GM11168 (cell line): ENCODE measurements around the gene NAV1.

Experiments used
- in situ Hi-C: fragments of 300-500 bp; cut with MboI; formaldehyde crosslinking; loops from one replicate; pipeline ENCODE4 v1.12.0; 2022; ENCODE audit warnings: low sequenced_read_pairs; ENCODE audit not compliant: unreplicated experiment

Gene NAV1

DNA sequence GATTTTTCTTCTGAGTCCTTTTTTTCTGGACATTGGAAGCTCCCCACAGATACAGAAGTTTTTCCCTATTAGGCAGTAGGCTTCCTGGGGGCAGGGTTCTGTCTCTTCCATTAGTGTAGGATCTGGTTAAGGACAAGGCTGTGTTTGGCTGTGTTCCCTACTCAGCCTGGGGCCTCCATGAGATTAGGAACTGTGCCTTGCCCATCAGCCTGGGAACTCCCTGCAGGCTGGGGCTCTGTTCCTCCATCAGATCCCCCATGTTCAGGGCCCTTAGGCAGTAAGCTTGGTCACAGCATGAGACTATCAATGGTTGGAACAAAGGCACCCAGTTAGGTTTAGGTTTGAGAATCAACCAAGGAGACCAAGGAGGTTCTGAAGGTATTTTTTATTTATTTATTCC, 22.7 kb downstream of the NAV1 start:
- in situ Hi-C loops = loop anchor here (10.0 kb wide), 1 partner anchor 243 kb away; no protein-coding TSS in a partner anchor

DNA sequence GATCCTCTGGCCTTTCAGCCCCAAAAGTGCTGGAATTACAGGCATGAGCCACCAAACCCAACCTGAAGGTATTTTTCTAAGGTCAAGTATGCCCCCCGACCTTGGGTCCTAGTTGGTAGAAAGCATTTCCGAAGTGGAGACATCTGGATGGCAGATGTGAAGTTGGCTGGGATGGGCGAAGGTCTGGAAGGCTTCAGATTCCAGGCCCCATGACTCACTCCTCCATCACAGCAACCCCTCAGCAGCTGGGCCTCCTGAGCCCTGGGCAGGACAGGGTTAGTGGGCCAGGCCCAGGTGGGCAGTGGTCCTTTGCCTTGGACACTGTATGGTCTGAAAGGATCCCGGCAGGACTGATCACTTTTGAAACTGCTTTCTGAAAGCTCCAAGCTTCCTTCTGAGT, 23.3 kb downstream of the NAV1 start:
- in situ Hi-C loops = loop anchor here (10.0 kb wide), 1 partner anchor 243 kb away; no protein-coding TSS in a partner anchor

DNA sequence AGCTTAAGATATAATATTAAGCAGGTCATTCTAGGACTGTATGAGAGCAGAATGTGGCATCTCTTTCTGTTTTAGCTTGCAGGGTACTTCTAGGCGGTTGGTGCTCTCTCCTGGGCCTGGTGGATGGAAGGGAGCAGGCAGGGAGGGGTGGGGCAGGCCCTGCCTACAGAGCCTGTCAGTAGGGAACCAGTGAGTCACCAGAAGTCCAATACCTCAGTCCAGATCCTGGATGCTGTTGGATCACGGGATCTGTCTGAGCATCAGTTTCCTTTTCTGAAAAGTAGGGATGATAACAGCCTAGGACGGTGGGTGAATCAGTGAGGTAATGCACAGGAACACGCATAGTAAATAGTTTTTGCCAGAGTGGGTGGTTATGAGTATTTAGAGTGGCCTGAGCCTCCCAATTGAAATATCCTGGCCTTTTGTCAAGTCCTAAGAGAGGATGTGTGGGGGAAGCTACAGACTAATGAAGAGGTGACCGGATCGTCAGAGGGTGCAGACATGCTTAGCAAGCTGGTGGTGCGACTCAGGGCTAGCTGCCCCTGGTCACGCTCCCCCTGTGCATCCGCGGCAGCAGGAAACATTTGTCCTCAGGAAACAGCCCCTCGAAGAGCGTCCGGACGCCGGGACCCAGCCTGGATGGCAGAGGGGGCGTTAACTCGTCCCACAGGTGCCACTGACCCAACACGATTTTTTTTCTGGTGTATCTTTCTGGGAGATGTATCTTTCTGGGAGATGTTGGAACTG, 23.9 kb downstream of the NAV1 start:
- in situ Hi-C loops = loop anchor here (10.0 kb wide), 1 partner anchor 242 kb away; no protein-coding TSS in a partner anchor

DNA sequence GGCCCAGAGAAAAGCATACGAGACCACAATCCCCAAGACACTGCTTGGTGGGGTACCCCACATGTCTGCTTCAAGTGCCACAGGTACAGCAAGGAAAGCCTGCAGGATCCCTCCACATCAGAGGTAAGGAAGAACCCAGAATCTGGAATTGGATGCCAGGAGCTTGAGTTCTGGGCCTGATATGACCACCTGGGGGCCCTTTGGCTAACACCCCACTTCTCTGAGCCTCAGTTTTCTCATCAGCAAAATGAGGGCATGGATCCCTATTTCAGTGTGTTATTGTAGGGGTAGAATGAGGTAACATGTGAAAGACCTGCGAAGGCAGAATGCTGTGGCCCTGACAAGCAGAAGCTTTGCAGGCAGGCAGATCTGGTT, 24.5 kb downstream of the NAV1 start:
- in situ Hi-C loops = loop anchor here (10.0 kb wide), 1 partner anchor 241 kb away; no protein-coding TSS in a partner anchor

DNA sequence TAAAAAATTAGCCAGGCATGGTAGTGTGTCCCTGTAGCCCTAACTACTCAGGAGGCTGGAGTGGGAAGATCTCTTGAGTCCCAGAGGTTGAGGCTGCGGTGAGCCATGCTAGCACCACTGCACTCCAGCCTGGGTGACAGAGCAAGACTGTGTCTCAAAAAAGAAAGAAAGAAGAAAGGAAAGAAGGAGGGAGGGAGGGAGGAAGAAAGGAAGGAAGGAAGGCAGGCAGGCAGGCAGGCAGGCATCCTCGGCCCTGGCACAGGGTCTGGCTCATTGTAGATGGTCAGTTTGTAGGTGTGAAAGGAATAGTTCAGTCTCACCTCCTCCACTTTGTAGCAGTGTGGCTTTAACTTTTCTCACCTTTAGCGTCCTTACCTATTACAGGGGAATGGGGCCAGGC, 25.0 kb downstream of the NAV1 start:
- in situ Hi-C loops = loop anchor here (10.0 kb wide), 1 partner anchor 241 kb away; no protein-coding TSS in a partner anchor

DNA sequence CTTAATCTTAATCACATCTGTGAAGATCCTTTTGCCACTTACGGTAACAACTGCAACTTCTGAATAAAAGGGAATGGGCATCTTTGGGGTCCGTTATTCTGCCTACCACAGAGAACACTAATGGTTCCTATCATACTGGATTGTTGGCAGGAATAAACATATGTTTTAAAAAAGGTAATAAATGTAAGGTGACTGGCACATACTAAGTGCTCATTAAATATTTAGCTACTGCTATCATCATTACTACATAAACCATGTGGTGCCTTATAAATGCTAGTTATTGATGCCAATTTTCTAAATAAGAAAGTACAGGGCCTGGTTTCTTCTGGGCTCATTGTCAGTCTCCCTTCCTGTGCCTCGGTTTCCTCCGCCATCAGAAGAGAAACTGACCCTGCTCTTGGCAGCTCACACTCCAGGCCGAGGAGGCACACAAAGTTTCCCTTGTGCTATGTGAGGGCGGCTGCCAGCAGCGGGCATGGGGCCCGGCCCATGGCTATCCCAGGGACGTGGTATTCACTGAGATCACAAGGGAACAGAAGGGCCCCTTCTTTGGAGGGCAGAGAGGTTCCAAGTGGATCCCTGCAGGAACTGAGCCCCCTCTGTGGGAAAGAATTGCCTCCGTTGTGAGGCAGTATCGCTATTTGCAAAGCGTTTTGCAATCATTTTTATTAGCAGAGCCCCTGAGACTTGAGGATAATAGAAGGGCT, 26.2 kb downstream of the NAV1 start:
- in situ Hi-C loops = loop anchor here (10.0 kb wide), 1 partner anchor 240 kb away; no protein-coding TSS in a partner anchor

DNA sequence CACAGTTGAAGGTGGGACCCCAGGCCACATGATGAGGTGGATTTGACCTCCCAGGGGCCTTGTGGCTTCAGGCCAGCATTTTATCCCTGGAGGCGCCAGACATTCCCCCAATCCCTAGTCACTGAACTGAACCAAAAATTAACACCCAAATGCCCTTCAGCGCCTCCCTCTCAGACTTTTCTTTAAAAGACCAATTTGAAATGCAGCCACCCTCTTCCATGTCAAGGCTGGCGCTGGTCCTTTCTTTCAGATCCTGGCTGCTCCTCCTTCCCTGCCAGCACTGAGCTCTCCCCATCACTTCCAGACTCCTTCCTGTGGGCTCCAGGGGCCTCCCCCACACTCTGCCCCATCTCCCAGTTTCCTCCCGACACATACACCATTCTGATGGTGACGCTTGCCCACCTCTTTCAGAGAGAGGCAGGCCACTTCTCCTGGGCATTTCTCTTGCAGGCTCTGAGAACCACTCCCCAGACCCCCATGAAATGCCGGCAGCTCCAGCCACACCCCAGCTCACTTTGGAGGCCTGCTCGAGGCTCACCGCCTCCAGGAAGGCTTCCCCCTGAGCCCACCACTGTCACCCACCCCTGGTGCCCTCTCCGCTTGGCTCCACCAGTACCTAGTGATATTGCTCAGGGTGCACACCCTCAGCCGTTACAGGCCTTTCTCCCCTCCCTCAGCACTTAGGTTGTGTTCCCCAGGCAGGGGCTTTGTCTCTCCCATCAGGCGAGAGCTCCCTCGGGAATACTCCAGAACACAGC, 27.0 kb downstream of the NAV1 start:
- in situ Hi-C loops = loop anchor here (10.0 kb wide), 1 partner anchor 239 kb away; no protein-coding TSS in a partner anchor

DNA sequence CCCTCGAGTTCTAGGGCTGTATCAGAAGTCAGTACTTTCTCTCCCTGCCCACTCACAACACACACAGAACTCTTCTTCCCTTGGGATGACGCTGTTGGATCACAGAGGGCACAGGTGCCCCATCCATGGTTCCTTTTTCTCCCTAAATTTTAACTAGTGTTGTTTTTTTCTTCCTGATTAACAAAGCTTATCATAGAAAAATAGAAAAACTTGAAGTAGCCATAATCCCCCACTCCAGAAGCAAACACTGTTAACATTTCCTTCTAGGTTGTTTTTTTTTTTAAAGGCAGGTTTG, 27.5 kb downstream of the NAV1 start:
- in situ Hi-C loops = loop anchor here (10.0 kb wide), 1 partner anchor 238 kb away; no protein-coding TSS in a partner anchor

DNA sequence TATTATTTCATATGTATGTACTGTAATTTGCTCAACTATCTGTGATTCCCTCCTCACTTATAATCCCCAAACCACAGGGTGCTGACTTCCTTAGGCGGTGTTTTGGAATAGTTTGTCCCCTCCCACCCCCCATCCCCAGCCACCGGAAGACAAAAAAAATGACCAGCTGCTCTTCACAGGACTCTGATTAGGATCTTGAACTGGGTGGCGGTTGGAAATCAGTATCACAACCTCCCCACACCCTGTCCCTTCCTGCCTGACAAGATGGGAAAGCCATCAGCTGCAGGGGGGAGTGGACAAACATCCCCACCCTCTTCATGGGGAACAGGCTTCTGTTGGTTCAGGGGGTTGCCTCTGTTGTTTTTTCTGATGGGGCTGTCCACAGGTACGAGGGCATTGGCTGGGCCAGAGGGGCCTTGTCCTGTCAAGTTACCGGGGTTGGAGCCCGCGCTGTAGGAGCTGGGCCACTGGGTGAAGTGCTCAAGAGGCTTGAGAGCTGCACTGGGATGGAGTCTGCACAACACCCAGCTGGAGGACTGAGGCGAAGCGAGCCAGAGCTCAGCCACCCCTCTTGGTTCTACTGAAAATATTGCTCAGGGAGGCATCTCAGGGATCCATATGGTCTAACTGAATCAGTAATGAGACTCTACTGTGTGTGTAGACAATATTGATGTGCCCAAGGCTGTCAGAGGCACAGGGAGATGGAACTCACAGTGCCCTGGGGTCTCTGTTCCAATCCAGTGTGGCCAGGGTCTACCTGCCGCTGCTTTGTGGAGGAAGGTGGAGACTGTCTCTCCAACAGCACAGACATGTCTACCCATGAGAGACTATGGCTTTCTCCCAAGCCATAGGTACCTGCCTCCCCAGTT, 28.2 kb downstream of the NAV1 start:
- in situ Hi-C loops = loop anchor here (10.0 kb wide), 1 partner anchor 238 kb away; no protein-coding TSS in a partner anchor

DNA sequence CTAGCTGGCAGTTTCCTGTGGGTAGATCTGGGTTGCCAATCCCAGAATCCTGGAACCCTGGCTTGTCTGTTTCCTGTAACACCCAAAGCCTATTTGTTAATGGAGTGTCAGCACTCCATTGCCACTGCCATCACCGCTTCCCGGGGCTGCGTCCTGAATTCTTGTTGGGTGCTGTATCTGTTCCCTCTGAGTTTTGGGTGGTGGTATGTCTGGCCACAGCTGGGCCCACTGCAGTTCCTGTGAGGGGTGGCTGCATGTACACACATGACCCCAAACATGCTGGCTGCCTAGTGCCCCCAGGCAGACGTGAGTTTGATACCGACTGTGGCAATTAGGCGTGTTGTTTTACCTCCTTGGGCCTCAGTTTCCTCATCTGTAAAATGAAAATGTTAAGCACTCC, 29.3 kb downstream of the NAV1 start:
- in situ Hi-C loops = loop anchor here (10.0 kb wide), 1 partner anchor 237 kb away; no protein-coding TSS in a partner anchor

DNA sequence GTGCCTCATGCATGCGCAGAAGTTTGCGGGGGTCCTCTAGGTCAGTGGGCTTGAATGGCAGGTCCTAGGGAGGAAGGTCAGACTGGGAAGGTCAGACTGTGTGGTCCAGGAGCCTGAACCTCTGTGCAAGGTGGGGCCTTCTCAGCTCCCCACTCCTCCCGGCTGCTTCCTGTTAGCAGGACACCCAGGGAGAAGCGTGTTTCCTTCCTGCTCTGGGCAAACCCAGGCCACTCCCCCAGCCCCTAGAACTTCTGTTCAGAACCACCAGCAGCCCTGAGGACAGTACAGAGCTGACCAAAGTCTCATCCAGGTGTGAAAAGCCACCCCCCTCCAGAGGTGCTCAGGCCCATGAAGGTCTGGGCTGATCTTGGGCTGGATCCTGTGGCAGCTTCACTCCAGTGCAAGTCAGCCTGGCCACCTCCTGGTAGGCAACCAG, 29.9 kb downstream of the NAV1 start:
- in situ Hi-C loops = loop anchor here (10.0 kb wide), 1 partner anchor 236 kb away; no protein-coding TSS in a partner anchor

DNA sequence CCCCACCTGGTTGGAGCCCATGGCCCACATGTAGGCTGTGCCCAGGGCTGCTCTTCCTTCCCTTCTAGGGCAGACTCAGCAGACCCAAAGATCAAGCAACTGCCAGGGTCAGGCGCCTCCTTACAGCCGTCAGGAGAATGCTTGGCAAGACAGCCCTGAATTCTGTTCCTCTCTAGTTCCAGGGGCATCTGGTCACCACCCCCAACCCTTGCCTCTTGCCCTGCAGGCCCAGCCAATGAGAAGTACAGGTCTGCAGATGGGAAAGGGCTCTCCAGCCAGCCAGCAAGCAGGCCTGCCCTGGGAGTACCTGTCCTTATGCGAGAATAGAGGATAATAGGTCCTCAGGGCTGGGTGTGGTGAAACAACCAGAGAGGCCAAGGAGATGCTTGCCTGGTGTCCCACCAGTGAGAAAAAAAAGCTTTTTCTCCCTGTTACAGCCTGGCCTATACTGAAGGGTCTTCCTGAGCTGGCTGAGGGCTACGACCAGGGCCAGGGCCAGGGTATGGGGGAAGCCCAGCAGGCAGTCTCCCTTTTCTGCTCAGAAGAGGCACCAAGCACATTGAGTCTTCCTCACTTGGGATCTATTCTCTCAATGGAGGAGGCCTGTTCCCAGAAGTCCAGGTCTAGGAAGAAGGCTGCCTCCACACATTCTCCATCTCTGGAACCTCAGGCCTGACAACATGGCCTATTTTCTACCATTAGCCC, 31.4 kb downstream of the NAV1 start:
- in situ Hi-C loops = no loop called here

DNA sequence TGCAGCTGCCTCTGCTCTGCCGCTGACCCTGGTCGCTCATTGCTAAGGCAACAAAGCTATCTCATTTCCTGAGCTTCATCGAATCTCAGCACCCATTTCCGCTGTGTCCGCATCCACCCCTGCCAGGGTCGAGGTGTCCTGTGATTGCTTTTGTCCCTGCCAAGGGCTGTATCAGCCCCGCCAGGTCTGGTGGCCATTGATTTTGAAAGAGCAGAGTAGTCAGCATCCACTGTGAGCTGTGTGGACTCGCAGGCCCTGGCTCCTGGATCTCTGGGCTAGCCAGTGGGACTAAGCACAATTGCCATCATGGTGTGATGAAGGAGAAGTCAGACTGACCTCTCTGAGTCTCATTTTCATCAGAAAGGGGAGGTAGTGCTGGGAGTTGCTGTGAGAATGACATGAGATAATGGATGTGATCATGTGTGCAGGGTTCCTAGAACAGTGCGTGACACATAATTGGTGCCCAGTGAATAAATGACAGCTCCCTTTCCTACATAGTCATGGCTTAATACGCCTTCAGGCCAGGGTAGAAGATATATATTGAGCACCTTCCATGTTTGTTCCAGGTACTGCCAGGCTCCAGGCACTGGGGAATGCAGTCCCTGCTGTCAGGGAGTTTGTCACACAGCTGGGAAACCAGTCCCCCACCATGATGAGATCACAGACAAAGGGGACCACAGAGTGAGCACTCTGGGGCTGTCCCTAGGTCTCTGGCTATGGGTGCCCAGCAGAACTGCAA, 32.1 kb downstream of the NAV1 start:
- in situ Hi-C loops = no loop called here

DNA sequence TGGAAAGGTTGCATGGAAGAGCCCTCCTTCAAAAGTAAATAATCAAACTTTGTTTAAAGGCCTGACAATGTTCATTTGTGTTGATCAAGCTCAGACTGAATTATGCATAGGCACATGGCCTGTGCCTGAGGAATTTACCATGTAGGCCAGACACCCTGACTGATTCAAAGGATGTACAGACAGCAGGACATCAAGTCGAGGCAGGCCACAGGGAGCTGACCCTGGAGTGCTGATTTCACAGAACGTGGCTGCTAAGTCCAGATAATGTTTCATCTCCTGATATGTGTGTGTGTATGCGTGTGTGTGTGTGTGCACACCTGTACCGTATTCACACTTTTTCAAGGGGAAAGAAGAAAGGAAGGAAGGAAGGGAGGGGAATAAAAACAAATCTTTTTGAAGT, 34.1 kb downstream of the NAV1 start:
- in situ Hi-C loops = no loop called here

DNA sequence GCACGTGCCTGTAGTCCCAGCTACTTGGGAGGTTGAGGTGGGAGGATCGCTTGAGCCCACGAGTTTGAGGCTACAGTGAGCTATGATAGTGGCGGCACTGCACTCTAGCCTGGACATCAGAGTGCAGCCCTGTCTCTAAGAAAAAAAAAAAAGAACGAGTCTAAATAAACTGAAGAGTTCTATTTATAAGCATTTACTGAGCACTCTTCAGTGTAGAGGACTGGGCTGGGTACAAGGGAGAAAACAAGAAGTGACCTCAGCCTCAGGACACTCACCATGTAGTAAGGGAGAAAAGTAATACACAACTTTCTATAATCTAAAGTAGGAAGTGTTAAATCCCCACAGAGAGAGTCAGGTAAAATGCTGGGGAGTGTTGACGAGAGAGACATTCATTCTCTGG, 35.0 kb downstream of the NAV1 start:
- in situ Hi-C loops = no loop called here

DNA sequence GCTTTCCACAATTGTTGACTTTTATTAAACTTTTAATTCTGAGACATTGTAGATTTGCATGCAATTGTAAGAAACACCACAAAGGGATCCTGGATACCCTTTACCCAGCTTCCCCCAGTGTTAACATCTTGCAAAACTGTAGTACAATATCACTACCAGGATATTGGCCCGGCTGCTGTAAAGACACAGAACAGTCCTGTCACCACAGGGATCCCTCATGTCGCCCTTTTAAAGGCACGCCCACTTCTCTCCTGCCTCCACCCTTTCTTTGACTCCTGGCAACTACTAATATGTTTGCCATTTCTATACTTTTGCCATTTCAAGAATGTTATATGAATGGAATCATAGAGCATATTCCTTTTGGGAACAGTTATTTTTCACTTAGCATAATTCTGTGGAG, 37.0 kb downstream of the NAV1 start:
- in situ Hi-C loops = no loop called here

DNA sequence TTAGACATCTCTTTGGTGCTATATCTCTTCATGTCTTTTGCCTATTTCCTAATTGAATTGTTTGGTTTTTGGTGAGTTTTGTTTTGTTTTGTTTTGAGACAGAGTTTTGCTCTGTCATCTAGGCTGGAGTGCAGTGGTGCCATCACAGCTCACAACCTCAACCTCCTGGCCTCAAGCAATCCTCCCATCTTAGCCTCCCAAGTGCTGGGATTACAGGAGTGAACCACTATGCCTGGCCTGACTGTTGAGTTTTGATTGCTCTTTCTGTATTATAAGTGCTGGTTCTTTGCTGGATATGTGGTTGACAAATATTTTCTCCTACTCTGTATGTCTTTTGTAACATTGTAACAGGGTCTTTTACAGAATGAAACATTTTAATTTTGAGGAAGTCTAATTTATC, 38.0 kb downstream of the NAV1 start:
- in situ Hi-C loops = no loop called here
